NCI-H1436 treated with DMSO at 0.1 percent for 48 hours (cell line): ENCODE data around the gene PRODH.
"Not testable (repeated sequence)": the region's sequence is repeated elsewhere in the genome, so short reads cannot be mapped to it uniquely, and the experiment has no call there.

Experiments used
- DNase-seq: peaks from one replicate; lab custom pipeline; 2025; lab: John Stamatoyannopoulos, UW

The PRODH gene

DNA sequence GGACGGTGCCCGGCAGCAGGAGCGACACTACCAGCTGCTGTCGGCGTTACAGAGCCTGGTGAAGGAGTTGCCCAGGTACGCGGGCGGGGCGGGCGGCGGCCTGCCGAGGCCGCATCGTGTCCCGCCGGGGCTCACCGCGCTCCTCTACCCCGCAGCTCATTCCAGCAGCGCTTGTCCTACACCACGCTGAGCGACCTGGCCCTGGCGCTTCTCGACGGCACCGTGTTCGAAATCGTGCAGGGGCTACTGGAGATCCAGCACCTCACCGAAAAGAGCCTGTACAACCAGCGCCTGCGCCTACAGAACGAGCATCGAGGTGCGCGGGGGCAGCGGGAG, 29.7 kb downstream of the PRODH start:
- DNase-seq = not testable (repeated sequence)

DNA sequence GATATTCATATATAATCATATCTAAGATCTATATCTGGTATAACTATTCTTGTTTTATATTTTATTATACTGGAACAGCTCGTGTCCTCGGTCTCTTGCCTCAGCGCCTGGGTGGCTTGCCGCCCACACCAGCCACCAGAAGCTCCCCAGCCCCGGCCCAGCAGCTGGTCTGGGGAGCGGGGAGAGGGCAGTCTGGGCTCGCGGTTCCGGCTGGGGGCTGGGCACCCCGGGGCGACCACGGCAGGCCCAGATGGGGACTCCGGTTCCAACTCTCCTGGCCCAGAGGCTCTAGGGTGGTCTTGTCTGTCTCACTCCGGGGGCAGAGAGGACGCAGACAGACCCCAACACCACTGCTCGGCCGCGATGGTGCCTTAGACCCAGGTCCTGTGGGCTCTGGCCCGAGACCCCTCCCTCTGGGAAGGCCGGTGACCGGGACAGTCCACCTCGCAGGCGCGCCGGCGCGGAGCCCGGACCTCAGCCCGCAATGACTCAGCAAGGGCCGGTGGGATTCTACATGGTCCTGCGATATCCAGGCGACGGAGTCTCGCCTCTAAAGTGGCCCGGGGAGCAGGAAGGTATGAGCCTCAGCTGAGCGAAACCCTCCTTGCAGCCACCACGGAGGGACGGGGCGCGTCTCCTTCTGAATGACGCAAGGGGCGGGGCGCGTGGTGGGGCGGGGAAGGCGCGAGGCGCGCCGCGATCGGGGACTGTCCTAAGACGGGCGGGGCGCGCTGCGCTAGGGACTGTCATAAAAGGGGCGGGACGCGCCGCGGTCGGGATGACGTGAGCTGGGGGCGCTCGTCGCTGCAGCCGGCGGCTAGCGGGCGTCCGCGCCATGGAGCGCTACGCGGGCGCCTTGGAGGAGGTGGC, 30.3 kb downstream of the PRODH start, which contains the start of gene DGCR6:
Gene DGCR6 (plus strand): TSS at position 781 of the 870 bp plus-strand sequence. CDS start 55 bp downstream, at position 836.
- no peak for DNase-seq

DNA sequence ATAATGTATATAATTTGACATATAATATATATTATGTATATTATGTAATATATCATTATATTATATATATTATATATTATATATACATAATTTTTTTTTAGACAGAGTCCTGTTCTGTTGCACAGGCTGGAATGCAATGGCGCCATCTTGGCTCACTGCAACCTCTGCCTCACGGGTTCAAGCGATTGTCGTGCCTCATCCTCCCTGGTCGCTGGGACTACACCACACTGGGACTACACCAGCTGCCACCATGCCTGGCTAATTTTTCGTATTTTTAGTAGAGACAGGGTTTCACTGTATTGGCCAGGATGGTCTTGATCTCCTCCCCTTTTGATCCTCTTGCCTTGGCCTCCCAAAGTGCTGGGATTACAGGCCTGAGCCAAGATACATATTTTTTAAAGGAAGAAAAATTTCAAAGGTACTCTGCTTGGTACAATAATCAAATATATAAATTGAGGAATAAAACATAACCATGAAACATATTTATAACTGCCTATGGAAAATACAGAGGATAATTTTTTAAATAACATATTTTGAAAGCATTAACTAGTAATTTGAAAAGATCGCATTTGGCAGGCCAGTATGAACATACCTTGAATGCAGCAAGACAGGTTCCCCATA, 39.9 kb downstream of the PRODH start:
- not testable (repeated sequence) for DNase-seq

DNA sequence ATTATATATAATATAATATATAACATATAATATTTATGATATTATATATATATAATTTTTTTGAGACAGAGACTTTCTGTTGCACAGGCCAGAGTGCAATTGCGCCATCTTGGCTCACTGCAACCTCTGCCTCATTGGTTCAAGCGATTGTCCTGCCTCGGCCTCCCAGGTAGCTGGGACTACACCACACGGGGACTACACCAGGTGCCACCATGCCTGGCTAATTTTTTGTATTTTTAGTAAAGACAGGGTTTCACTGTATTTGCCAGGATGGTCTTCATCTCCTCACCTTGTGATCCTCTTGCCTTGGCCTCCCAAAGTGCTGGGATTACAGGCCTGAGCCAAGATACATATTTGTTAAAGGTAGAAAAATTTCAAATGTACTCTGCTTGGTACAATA, 42.3 kb downstream of the PRODH start:
- DNase-seq = not testable (repeated sequence)

DNA sequence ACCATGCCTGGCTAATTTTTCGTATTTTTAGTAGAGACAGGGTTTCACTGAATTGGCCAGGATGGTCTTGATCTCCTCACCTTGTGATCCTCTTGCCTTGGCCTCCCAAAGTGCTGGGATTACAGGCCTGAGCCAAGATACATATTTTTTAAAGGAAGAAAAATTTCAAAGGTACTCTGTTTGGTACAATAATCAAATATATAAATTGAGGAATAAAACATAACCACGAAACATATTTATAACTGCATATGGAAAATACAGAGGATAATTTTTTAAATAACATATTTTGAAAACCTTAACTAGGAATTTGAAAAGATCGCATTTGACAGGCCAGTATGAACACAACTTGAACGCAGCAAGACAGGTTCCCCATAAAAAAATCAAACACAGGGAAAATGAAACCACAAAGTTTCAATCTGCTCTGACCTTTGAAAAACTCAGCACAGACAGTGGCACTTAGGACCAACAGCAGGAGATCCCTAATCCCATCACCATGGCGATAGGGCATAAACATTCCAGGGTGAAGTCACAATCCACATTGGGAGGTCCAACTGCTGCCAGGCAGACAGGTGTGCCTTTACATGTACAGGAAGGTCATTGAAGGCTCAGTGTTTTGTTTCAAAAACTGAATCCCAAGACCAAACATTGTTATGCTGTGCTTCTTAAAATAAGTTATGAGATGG, 45.4 kb downstream of the PRODH start:
- not testable (repeated sequence) for DNase-seq

DNA sequence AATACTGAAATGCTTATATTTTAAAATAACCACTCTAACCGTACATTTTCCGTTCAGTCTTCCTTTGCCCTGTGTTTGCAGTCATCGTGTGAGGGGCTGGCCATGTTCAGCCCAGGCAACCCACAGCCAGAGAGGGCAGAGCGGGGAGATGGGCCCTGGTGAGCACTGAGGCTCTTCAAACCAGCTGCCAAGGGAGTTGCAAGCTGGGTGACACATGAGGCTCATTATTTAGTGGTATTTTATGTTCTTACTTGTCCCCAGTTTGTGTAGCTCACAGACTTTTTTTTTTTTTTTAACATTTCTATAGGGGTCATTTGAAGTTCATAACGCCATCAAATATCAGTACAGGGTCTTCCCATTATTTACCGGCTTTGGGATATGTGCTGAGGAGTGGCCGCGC, 48.0 kb downstream of the PRODH start:
- no peak for DNase-seq

DNA sequence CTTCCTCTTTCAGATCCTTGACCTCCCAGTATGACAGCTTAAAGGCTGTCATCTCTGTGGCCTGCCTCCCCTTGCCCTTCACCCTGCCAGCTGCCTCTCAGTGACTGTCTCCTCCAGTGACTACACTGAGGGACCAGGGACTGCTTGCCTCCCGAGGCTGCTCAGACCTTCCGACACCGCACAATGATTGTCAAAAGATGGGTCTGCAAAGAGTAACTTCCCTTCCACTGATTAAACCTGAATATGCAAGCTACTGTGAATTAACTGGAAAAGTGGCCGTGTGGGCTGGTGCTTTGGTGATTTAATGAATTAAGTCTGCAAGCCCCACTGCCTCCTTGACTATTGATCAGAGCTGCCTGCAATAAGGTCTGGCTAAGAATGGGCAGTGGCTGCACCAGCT, 51.6 kb downstream of the PRODH start:
- DNase-seq = not testable (repeated sequence)

DNA sequence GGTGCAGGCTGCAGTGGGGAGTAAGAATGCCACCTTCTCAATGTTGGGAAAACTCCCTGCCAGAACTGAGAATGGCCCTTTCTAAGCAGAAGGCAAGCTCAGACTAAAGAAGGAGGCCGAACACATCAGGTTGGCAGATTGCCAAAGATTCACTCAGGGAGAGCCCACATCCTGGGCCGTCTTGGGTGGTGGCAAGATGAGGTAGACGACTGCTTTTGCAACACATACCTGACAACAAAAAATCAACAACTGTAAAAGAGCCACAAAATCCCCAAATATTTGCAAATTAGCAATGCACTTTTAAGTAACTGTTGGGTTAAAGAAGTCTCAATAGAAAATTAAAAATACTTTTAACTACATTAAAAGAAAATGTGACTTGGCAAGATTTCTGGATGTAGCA, 54.8 kb downstream of the PRODH start:
- DNase-seq = not testable (repeated sequence)
